Subcutaneous adipose tissue (tissue), 4 donors: ENCODE data around the gene PPTC7. TPM values are rescaled to one million over a fixed set of nuclear protein-coding genes. Genes with fewer than 3 reads are reported as not detected.

Experiments
- CTCF ChIP-seq: fragments of 450-650 bp; IDR thresholded peaks from one replicate; pipeline ENCODE4 v1.5.1; 2016; ENCODE audit warnings: low read depth, mild to moderate bottlenecking, control low read depth, antibody characterized with exemption, moderate library complexity
- total RNA-seq, 4 donors: library from RNA; depleted of rRNA; stranded (reverse); fragments of >200 nt; gene quantifications; one replicate each; pipeline ENCODE4 v1.1.0, GENCODE V29; 2016

Gene PPTC7
- total RNA-seq, 4 donors from 2014 or later = 24.9 to 31.3 (median 30.3) TPM

GRCh38 chr12:110549716-110550115 lies 33.4 kb downstream of the PPTC7 start:
- no peak for TF ChIP-seq CTCF

GRCh38 chr12:110548678-110549077 lies 34.4 kb downstream of the PPTC7 start:
- no peak for TF ChIP-seq CTCF

- no peak for TF ChIP-seq CTCF
Observed at GRCh38 chr12:110547090-110547489, 36.0 kb downstream of the PPTC7 start.

- no peak for TF ChIP-seq CTCF
Observed at GRCh38 chr12:110546339-110546738, 36.8 kb downstream of the PPTC7 start.

GRCh38 chr12:110545812-110546211 lies 37.3 kb downstream of the PPTC7 start:
- no peak for TF ChIP-seq CTCF

GRCh38 chr12:110543965-110544364 lies 39.2 kb downstream of the PPTC7 start:
- TF ChIP-seq CTCF = no peak

- TF ChIP-seq CTCF = no peak
Observed at GRCh38 chr12:110543252-110543959, 39.7 kb downstream of the PPTC7 start.
